MM.1S (cell line): ENCODE data around the gene PLCB2.

Experiments used
- EZH2 ChIP-seq: fragments of 300-600 bp; sonication (generic); optimal IDR thresholded peaks from 2 replicates; pipeline ENCODE3; 2017; ENCODE audit warnings: low read depth, mild to moderate bottlenecking, antibody characterized with exemption, low read length, mixed read lengths
- EZH2phosphoT487 ChIP-seq: fragments of 300-600 bp; sonication (generic); IDR thresholded peaks from 2 replicates; pipeline ENCODE4 v1.6.1; 2018; ENCODE audit warnings: antibody characterized with exemption, low read length
- TF ChIP-seq, protein P1 (sequence below): fragments of 300-600 bp; sonication (generic); IDR thresholded peaks from 2 replicates; pipeline ENCODE4 v1.5.1; 2016; ENCODE audit warnings: antibody characterized with exemption, low read length, mixed read lengths

DNA sequence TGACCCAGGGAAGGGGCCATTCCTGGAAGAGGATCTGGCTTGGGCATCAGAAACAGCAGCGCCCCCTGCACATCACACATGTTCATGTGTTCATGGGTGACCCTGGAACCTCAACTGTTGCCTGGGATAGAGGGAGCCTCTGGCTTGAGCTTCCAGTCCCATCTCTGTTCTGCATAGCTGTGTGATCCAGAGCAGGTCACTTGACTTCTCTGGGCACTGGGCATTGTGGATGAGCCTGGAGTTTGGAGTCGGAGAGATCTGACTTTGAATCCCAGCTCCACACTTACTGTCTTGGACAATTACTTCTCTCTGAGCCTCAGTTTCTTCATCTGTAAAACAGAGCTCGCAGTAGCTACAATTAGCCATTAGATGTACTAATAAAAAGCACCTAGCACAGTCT, 53.3 kb downstream of the PLCB2 start:
- TF ChIP-seq, protein P1, sequence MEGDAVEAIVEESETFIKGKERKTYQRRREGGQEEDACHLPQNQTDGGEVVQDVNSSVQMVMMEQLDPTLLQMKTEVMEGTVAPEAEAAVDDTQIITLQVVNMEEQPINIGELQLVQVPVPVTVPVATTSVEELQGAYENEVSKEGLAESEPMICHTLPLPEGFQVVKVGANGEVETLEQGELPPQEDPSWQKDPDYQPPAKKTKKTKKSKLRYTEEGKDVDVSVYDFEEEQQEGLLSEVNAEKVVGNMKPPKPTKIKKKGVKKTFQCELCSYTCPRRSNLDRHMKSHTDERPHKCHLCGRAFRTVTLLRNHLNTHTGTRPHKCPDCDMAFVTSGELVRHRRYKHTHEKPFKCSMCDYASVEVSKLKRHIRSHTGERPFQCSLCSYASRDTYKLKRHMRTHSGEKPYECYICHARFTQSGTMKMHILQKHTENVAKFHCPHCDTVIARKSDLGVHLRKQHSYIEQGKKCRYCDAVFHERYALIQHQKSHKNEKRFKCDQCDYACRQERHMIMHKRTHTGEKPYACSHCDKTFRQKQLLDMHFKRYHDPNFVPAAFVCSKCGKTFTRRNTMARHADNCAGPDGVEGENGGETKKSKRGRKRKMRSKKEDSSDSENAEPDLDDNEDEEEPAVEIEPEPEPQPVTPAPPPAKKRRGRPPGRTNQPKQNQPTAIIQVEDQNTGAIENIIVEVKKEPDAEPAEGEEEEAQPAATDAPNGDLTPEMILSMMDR: no peak
- TF ChIP-seq EZH2phosphoT487: no peak
- TF ChIP-seq EZH2: no peak
